H1 (cell line): Measurements from ENCODE around the gene SLC23A2. TPM values are rescaled to one million over a fixed set of nuclear protein-coding genes. Genes with fewer than 3 reads are reported as not detected.

Experiments
- CTCF ChIA-PET: fragments of 300-600 bp; sonication (Branson Sonifier 250); formaldehyde crosslinking; loops from one replicate; lab custom pipeline; 2021; ENCODE audit not compliant: partially characterized antibody; lab: Charles Lee
- POLR2A ChIA-PET: fragments of 300-600 bp; sonication (Branson Sonifier 250); formaldehyde crosslinking; loops from one replicate; lab custom pipeline; 2021; ENCODE audit warnings: inconsistent platforms; ENCODE audit not compliant: partially characterized antibody; lab: Charles Lee
- DNase-seq, 2 experiments: peaks; one replicate each; pipeline versions ENCODE4 v3.0.0 to v3.0.0-alpha.2; 2010 to 2022; ENCODE audit warnings: low spot score in 2 of 2, low read depth in 1 of 2, mixed read lengths in 1 of 2
- FAIRE-seq: peaks from 2 replicates; lab custom pipeline; 2011; peaks lifted over from hg19 to GRCh38; lab: Jason Lieb, UNC
- H2AFZ ChIP-seq: 2 replicates; pipeline ENCODE4 v1.8.1; 2012; ENCODE audit warnings: low read length, inconsistent platforms
- H2AK5ac ChIP-seq: 2 replicates; pipeline ENCODE4 v1.6.1; 2013; ENCODE audit warnings: low read depth, low read length
- H2BK120ac ChIP-seq: replicated peaks from 2 replicates; pipeline ENCODE3; 2013; ENCODE audit warnings: low read depth, low read length, inconsistent platforms
- H2BK12ac ChIP-seq: 2 replicates; pipeline ENCODE4 v1.6.1; 2013; ENCODE audit warnings: low read depth, low read length
- H2BK15ac ChIP-seq: 2 replicates; pipeline ENCODE4 v1.6.1; 2013; ENCODE audit warnings: low read length
- H2BK20ac ChIP-seq: 2 replicates; pipeline ENCODE4 v1.6.1; 2013; ENCODE audit warnings: low read length
- H2BK5ac ChIP-seq: 2 replicates; pipeline ENCODE4 v1.6.1; 2013; ENCODE audit warnings: low read depth, low read length
- H3K14ac ChIP-seq: 2 replicates; pipeline ENCODE4 v1.6.1; 2013; ENCODE audit warnings: inconsistent platforms; ENCODE audit not compliant: insufficient read length
- H3K18ac ChIP-seq: 2 replicates; pipeline ENCODE4 v1.6.1; 2013; ENCODE audit warnings: low read length; ENCODE audit errors: extremely low read depth
- H3K23ac ChIP-seq: 2 replicates; pipeline ENCODE4 v1.6.1; 2013; ENCODE audit warnings: inconsistent platforms; ENCODE audit not compliant: insufficient read length
- H3K23me2 ChIP-seq: 2 replicates; pipeline ENCODE4 v1.6.1; 2013; ENCODE audit warnings: low read depth, low read length
- H3K27ac ChIP-seq: 2 replicates; pipeline ENCODE4 v1.6.1; 2011; ENCODE audit warnings: low read depth, low read length, inconsistent platforms
- H3K27me3 ChIP-seq, 4 experiments: replicated peaks in 1 of 4; 1 replicate in 1 of 4; 2 replicates in 3 of 4; pipeline versions ENCODE4 v1.6.1 to v1.8.1; 2011 to 2013; ENCODE audit warnings: low read length in 3 of 4, mild to moderate bottlenecking in 3 of 4, inconsistent platforms in 2 of 4, mixed read lengths in 2 of 4, moderate library complexity in 1 of 4; ENCODE audit not compliant: control insufficient read depth in 3 of 4, insufficient read depth in 3 of 4; ENCODE audit errors: extremely low read depth in 1 of 4
- H3K36me3 ChIP-seq, 4 experiments: 2 replicates each; pipeline versions ENCODE4 v1.6.1 to v1.8.1; 2011 to 2013; ENCODE audit warnings: mild to moderate bottlenecking in 4 of 4, low read length in 3 of 4, moderate library complexity in 2 of 4, control low read depth in 1 of 4, inconsistent platforms in 1 of 4; ENCODE audit not compliant: insufficient read depth in 4 of 4, control insufficient read depth in 2 of 4
- H3K4ac ChIP-seq: replicated peaks from 2 replicates; pipeline ENCODE3; 2013; ENCODE audit warnings: low read length, low read depth, mixed read lengths, inconsistent platforms; ENCODE audit not compliant: insufficient read length
- H3K4me1 ChIP-seq, 4 experiments: replicated peaks in 1 of 4; 1 replicate in 1 of 4; 2 replicates in 3 of 4; pipeline versions ENCODE4 v1.6.1 to v1.8.1; 2011 to 2013; ENCODE audit warnings: low read length in 3 of 4, inconsistent platforms in 2 of 4, mixed read lengths in 1 of 4; ENCODE audit not compliant: insufficient read depth in 4 of 4, control insufficient read depth in 3 of 4
- H3K4me2 ChIP-seq, 2 experiments: 2 replicates each; pipeline versions ENCODE4 v1.6.1 to v1.8.1; 2011 to 2013; ENCODE audit warnings: low read depth in 2 of 2, low read length in 2 of 2, control low read depth in 1 of 2, inconsistent platforms in 1 of 2, mild to moderate bottlenecking in 1 of 2; ENCODE audit not compliant: insufficient read depth in 1 of 2
- H3K4me3 ChIP-seq, 4 experiments: fragments of 200-600, 300-600 bp in 1 of 4; sonication (generic), shearing (Covaris generic), sonication (Bioruptor Twin) in 1 of 4; 2 replicates each; pipeline versions ENCODE4 v1.5.1 to v1.8.1; 2011 to 2016; ENCODE audit warnings: low read length in 4 of 4, low read depth in 3 of 4, control low read depth in 2 of 4, inconsistent platforms in 2 of 4, mild to moderate bottlenecking in 2 of 4, mixed read lengths in 1 of 4, moderate library complexity in 1 of 4; ENCODE audit not compliant: insufficient read depth in 2 of 4; ENCODE audit errors: extremely low read depth in 1 of 4
- H3K56ac ChIP-seq: replicated peaks from 2 replicates; pipeline ENCODE3; 2013; ENCODE audit warnings: low read depth, mild to moderate bottlenecking, mixed read lengths, low read length, inconsistent platforms; ENCODE audit not compliant: insufficient read length
- H3K79me1 ChIP-seq: 2 replicates; pipeline ENCODE4 v1.6.1; 2013; ENCODE audit warnings: low read depth, low read length, control low read depth
- H3K79me2 ChIP-seq, 2 experiments: 2 replicates each; pipeline versions ENCODE4 v1.6.1 to v1.8.1; 2012 to 2013; ENCODE audit warnings: low read length in 2 of 2, mild to moderate bottlenecking in 2 of 2, inconsistent platforms in 1 of 2; ENCODE audit not compliant: insufficient read depth in 2 of 2, control insufficient read depth in 1 of 2
- H3K9ac ChIP-seq, 4 experiments: replicated peaks in 1 of 4; 1 replicate in 1 of 4; 2 replicates in 3 of 4; pipeline versions ENCODE4 v1.6.1 to v1.8.1; 2011 to 2013; ENCODE audit warnings: low read depth in 3 of 4, low read length in 3 of 4, control low read depth in 2 of 4, mild to moderate bottlenecking in 2 of 4, moderate library complexity in 2 of 4, inconsistent platforms in 1 of 4; ENCODE audit errors: extremely low read depth in 1 of 4
- H3K9me3 ChIP-seq, 2 experiments: 2 replicates each; pipeline versions ENCODE4 v1.6.1 to v1.8.1; 2012 to 2013; ENCODE audit warnings: mild to moderate bottlenecking in 2 of 2, moderate library complexity in 2 of 2, control low read depth in 1 of 2, inconsistent platforms in 1 of 2, low read depth in 1 of 2, low read length in 1 of 2, mixed read lengths in 1 of 2; ENCODE audit not compliant: insufficient read depth in 2 of 2
- H4K20me1 ChIP-seq, 2 experiments: replicated peaks in 1 of 2; 2 replicates each; pipeline versions ENCODE3 to v1.8.1; 2011 to 2013; ENCODE audit warnings: inconsistent platforms in 2 of 2, low read length in 2 of 2, mild to moderate bottlenecking in 1 of 2; ENCODE audit not compliant: insufficient read depth in 2 of 2, control insufficient read depth in 1 of 2
- H4K5ac ChIP-seq: 2 replicates; pipeline ENCODE4 v1.6.1; 2013; ENCODE audit warnings: low read length, low read depth, mixed read lengths, inconsistent platforms; ENCODE audit not compliant: insufficient read length
- H4K8ac ChIP-seq: 2 replicates; pipeline ENCODE4 v1.8.0; 2013; ENCODE audit warnings: mild to moderate bottlenecking, moderate library complexity, low read length, inconsistent platforms; ENCODE audit not compliant: insufficient read depth; ENCODE audit errors: extremely low read depth
- H4K91ac ChIP-seq: replicated peaks from 2 replicates; pipeline ENCODE3; 2013; ENCODE audit warnings: low read length, mixed read lengths, inconsistent platforms; ENCODE audit not compliant: insufficient read length
- WGBS, 2 experiments: shearing (Covaris generic) in 1 of 2; methylation state at CpG; one replicate each; pipeline versions ENCODE4 v1.1.6 to v1.1.7; 2013 to 2015; ENCODE audit warnings: low lambda C conversion rate in 2 of 2, mixed read lengths in 2 of 2, inconsistent platforms in 1 of 2, low coverage in 1 of 2, missing lambda C conversion rate in 1 of 2; ENCODE audit not compliant: insufficient replicate concordance in 2 of 2, insufficient coverage in 1 of 2, insufficient read length in 1 of 2; ENCODE audit errors: extremely low coverage in 1 of 2, missing lambda C conversion rate in 1 of 2; 5-methylcytosine and 5-hydroxymethylcytosine counted together
- polyA plus RNA-seq, 7 experiments: library from polyadenylated mRNA; depleted of rRNA in 3 of 7; stranded (reverse) in 5 of 7; unstranded in 2 of 7; fragments of >200 nt in 5 of 7; fragments of 200-250 nt in 2 of 7; gene quantifications; 1 replicate in 5 of 7; 2 replicates in 1 of 7; 4 replicates in 1 of 7; pipeline versions ENCODE4 v1.2.1 to v1.2.3, GENCODE V29; 2011 to 2013; ENCODE audit warnings: missing spikeins in 2 of 7, mixed read lengths in 2 of 7
- total RNA-seq: library from RNA; stranded (reverse); fragmentation: NEBNext Ultra II Directional; extraction: Animal tissue kit (Norgen Biotek cat#: 25700); gene quantifications from 2 replicates; pipeline ENCODE4 v1.2.1, GENCODE V29; 2021

The SLC23A2 gene
- total and polyA plus RNA-seq, 2 of the 8 experiments (the other 6 are each of a cell fraction or from before 2014, with no cell fraction given) = 17.0 to 18.6 TPM

- no peak overlapping the region for H2BK20ac ChIP-seq
- FAIRE-seq (no peak), DNase-seq (no peak)
- no peak overlapping the region for H4K5ac ChIP-seq
- H3K27me3 ChIP-seq = no peaks in the 10 kb centered on the region
- H3K18ac ChIP-seq = no peak overlapping the region
- H2AK5ac ChIP-seq = no peak overlapping the region
- peak overlapping the region; percentile 67; the same call in 1 of the 2 replicates for H2BK15ac ChIP-seq
- H2BK5ac ChIP-seq = no peak overlapping the region
- H3K4me1 ChIP-seq = peaks cover 2 to 6% (median 4%) of the 10 kb centered on the region in 4 experiments; a peak in 2 of 7 replicates
- ChIA-PET POLR2A (no interaction called here), CTCF (interaction anchor here (0.5 to 1.0 kb wide), 4 partner anchors 22 to 886 kb away, joined by 3 to 4 read pairs (median 3); no protein-coding TSS in a partner anchor)
- H4K8ac ChIP-seq = no peak overlapping the region
- no peak overlapping the region for H3K4me3 ChIP-seq
- no peak overlapping the region for H3K56ac ChIP-seq
- H3K9me3 ChIP-seq = no peaks in the 10 kb centered on the region
- no peak overlapping the region for H2AFZ ChIP-seq
- H3K4ac ChIP-seq = no peak overlapping the region
- H3K9ac ChIP-seq = no peak overlapping the region
- H3K79me1 ChIP-seq = no peaks in the 10 kb centered on the region
- H2BK120ac ChIP-seq = no peak overlapping the region
- H3K27ac ChIP-seq = no peak overlapping the region
- WGBS, 2 experiments = 77% methylated on average over 10 of the region's 10 CpGs; no CpG with 5 or more reads in 1 of the 2 experiments
- no peak overlapping the region for H3K23ac ChIP-seq
- H2BK12ac ChIP-seq = no peak overlapping the region
- H3K36me3 ChIP-seq = no peaks in the 10 kb centered on the region
- H4K20me1 ChIP-seq = no peaks in the 10 kb centered on the region
- H3K23me2 ChIP-seq = no peaks in the 10 kb centered on the region
- 0 out of 4 replicates have a peak overlapping the region, but pooled peaks of 1 of the 2 experiments have one; percentile 26 for H3K4me2 ChIP-seq
- H3K79me2 ChIP-seq = peaks cover 0 to 10% of the 10 kb centered on the region in 2 experiments; a peak in 2 of 4 replicates
- no peak overlapping the region for H3K14ac ChIP-seq
- no peak overlapping the region for H4K91ac ChIP-seq
Observed at GRCh38 chr20:4978050-4978918, 23.0 kb downstream of the SLC23A2 start.
